Inflammatory macrophage treated with lipopolysaccharide for 4 hours (primary cell): ENCODE data around the gene ATG2B.
"Not testable (repeated sequence)": the region's sequence is repeated elsewhere in the genome, so short reads cannot be mapped to it uniquely, and the experiment has no call there.

Experiments used
- DNase-seq: peaks from one replicate; pipeline ENCODE4 v3.0.0-alpha.2; 2020

Gene ATG2B

GRCh38 chr14:96368534-96368933, 5.4 kb upstream of the ATG2B start:
- DNase-seq = no peak

- DNase-seq = no peak
Observed at GRCh38 chr14:96364962-96365361, 1.8 kb upstream of the ATG2B start.

- peak; percentile 12 for DNase-seq
Observed at GRCh38 chr14:96363751-96364336, 703 bp upstream of the ATG2B start.

- DNase-seq = peak; percentile 30
Observed at GRCh38 chr14:96362071-96362964, 823 bp downstream of the ATG2B start.

GRCh38 chr14:96359959-96360358, 3.2 kb downstream of the ATG2B start:
- DNase-seq = no peak

GRCh38 chr14:96357216-96357615, 5.9 kb downstream of the ATG2B start:
- DNase-seq = peak; percentile 10

- no peak for DNase-seq
Observed at GRCh38 chr14:96354246-96354645, 8.9 kb downstream of the ATG2B start.

- no peak for DNase-seq
Observed at GRCh38 chr14:96352708-96353107, 10.4 kb downstream of the ATG2B start.

GRCh38 chr14:96351986-96352385, 11.2 kb downstream of the ATG2B start:
- no peak for DNase-seq

- no peak for DNase-seq
Observed at GRCh38 chr14:96349286-96350075, 13.7 kb downstream of the ATG2B start.

GRCh38 chr14:96347957-96348356, 15.2 kb downstream of the ATG2B start:
- DNase-seq = not testable (repeated sequence)

- no peak for DNase-seq
Observed at GRCh38 chr14:96345669-96346068, 17.5 kb downstream of the ATG2B start.

GRCh38 chr14:96341323-96341722, 21.8 kb downstream of the ATG2B start:
- DNase-seq = no peak

GRCh38 chr14:96338551-96338950, 24.6 kb downstream of the ATG2B start:
- DNase-seq = no peak

GRCh38 chr14:96324219-96324618, 38.9 kb downstream of the ATG2B start:
- no peak for DNase-seq

GRCh38 chr14:96320605-96321004, 42.5 kb downstream of the ATG2B start:
- no peak for DNase-seq

- no peak for DNase-seq
Observed at GRCh38 chr14:96318836-96319235, 44.3 kb downstream of the ATG2B start.

- DNase-seq = no peak
Observed at GRCh38 chr14:96316087-96316486, 47.1 kb downstream of the ATG2B start.

- DNase-seq = no peak
Observed at GRCh38 chr14:96310906-96311305, 52.2 kb downstream of the ATG2B start.

- DNase-seq = no peak
Observed at GRCh38 chr14:96309896-96310330, 53.2 kb downstream of the ATG2B start.

GRCh38 chr14:96309133-96309895, 53.8 kb downstream of the ATG2B start:
- DNase-seq = no peak

GRCh38 chr14:96307434-96307833, 55.7 kb downstream of the ATG2B start:
- no peak for DNase-seq

- DNase-seq = no peak
Observed at GRCh38 chr14:96304956-96305355, 58.2 kb downstream of the ATG2B start.
